Common myeloid progenitor, CD34-positive (primary cell): ENCODE results near the gene IFT52.
"Not testable (repeated sequence)": the region's sequence is repeated elsewhere in the genome, so short reads cannot be mapped to it uniquely, and the experiment has no call there.

Source experiments
- CTCF ChIA-PET: fragments of 350-600 bp; sonication (Branson Sonifier 250); formaldehyde crosslinking; loops from one replicate; lab custom pipeline; 2021; ENCODE audit warnings: antibody characterized with exemption; lab: Charles Lee
- POLR2A ChIA-PET: fragments of 350-600 bp; sonication (Branson Sonifier 250); formaldehyde crosslinking; loops from one replicate; lab custom pipeline; 2021; ENCODE audit warnings: antibody characterized with exemption; lab: Charles Lee
- DNase-seq, 3 donors: peaks; one replicate each; pipeline versions ENCODE4 v3.0.0 to v3.0.0-alpha.2; 2013
- H3K27ac ChIP-seq, 2 experiments: 1 replicate in 1 of 2; 2 replicates in 1 of 2; pipeline ENCODE4 v1.7.0; 2013; ENCODE audit warnings: inconsistent platforms in 2 of 2, low read length in 2 of 2, mild to moderate bottlenecking in 2 of 2, low read depth in 1 of 2, moderate library complexity in 1 of 2; ENCODE audit not compliant: severe bottlenecking in 2 of 2, insufficient read depth in 1 of 2, poor library complexity in 1 of 2
- H3K27me3 ChIP-seq, 5 experiments: replicated peaks in 2 of 5; 1 replicate in 3 of 5; 2 replicates in 2 of 5; pipeline versions ENCODE4 v1.6.1 to v1.7.0; 2013; ENCODE audit warnings: low read length in 4 of 5, mild to moderate bottlenecking in 2 of 5, moderate library complexity in 2 of 5, inconsistent platforms in 1 of 5; ENCODE audit not compliant: insufficient read depth in 5 of 5, control insufficient read depth in 4 of 5
- H3K36me3 ChIP-seq, 4 experiments: 1 replicate in 2 of 4; 2 replicates in 2 of 4; pipeline versions ENCODE4 v1.6.1 to v1.7.0; 2013; ENCODE audit warnings: low read length in 3 of 4, control low read depth in 1 of 4, mild to moderate bottlenecking in 1 of 4; ENCODE audit not compliant: control insufficient read depth in 4 of 4, insufficient read depth in 4 of 4
- H3K4me1 ChIP-seq, 4 experiments: 1 replicate in 3 of 4; 2 replicates in 1 of 4; pipeline versions ENCODE4 v1.6.1 to v1.7.1; 2013; ENCODE audit warnings: low read length in 3 of 4, mild to moderate bottlenecking in 3 of 4, control low read depth in 1 of 4, inconsistent platforms in 1 of 4, moderate library complexity in 1 of 4; ENCODE audit not compliant: control insufficient read depth in 4 of 4, insufficient read depth in 4 of 4; ENCODE audit errors: control extremely low read depth in 1 of 4
- H3K4me3 ChIP-seq, 7 experiments: 1 replicate in 4 of 7; 2 replicates in 3 of 7; pipeline versions ENCODE4 v1.5.1 to v1.7.0; 2013; ENCODE audit warnings: mild to moderate bottlenecking in 7 of 7, low read length in 6 of 7, moderate library complexity in 6 of 7, inconsistent platforms in 2 of 7, low read depth in 2 of 7, control low read depth in 1 of 7; ENCODE audit not compliant: insufficient read depth in 4 of 7, control insufficient read depth in 1 of 7; ENCODE audit errors: extremely low read depth in 1 of 7
- H3K9me3 ChIP-seq, 5 experiments: 1 replicate in 4 of 5; 2 replicates in 1 of 5; pipeline versions ENCODE4 v1.6.1 to v1.7.1; 2013; ENCODE audit warnings: low read length in 4 of 5, mild to moderate bottlenecking in 2 of 5, inconsistent platforms in 1 of 5, low read depth in 1 of 5, moderate library complexity in 1 of 5; ENCODE audit not compliant: control insufficient read depth in 4 of 5, insufficient read depth in 2 of 5; ENCODE audit errors: control extremely low read depth in 1 of 5
- WGBS: methylation state at CpG from one replicate; pipeline ENCODE4 v1.1.5; 2013; ENCODE audit not compliant: insufficient coverage; 5-methylcytosine and 5-hydroxymethylcytosine counted together

The IFT52 gene

DNA sequence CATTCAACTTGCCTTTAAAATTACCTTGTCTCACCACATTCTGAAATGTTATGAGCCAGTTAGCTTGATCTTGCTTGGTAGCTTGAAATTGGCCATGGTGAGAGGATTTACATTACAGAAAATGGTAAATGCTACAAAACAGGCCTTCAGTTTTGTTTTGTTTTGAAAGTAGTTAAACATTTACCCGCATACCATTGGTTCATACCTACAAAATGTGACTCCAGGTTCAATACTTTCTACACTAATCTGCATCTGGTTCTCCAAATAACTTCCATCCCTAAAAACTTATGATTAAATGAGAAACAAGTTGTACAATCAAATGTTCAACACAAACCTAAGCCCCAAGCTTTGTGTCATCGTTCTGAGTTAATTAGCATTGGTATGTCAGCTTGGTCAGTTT, 45.7 kb downstream of the IFT52 start:
- CTCF ChIA-PET, result no interaction called here
- POLR2A ChIA-PET, result no interaction called here
- WGBS, result no CpG with 5 or more reads among the region's 2 CpGs

DNA sequence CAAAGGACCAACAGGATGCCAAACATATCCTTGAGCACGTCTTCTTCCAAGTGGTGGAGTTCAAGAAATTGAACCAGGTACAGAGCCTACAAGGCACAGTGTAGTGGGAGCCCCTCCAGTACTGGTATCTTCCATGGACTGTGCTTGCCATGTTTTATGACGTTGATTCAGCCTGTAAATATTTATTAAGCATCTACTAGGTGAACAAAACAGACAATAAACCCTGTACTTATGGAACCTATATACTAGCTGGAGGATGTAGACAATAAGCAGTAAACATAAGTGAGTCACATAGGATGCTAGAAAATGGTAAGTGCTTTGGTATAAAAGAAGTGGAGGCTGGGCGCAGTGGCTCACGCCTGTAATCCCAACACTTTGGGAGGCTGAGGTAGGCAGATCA, 51.8 kb downstream of the IFT52 start:
- Histone ChIP-seq H3K36me3 (peaks cover 12 to 40% (median 14%) of the 10 kb centered on the region in 4 experiments), H3K27me3 (no peaks in the 10 kb centered on the region), H3K9me3 (no peaks in the 10 kb centered on the region), H3K4me3 (no peak overlapping the region), H3K4me1 (no peaks in the 10 kb centered on the region), H3K27ac (no peak overlapping the region)
- DNase-seq, result no peak
- ChIA-PET CTCF (interaction anchor here (0.5 to 1.4 kb wide), 2 partner anchors 11 to 119 kb away, joined by 3 read pairs; no protein-coding TSS in a partner anchor), POLR2A (no interaction called here)
- WGBS, result 100% methylated on average over 1 of the region's 4 CpGs

More for the DNA sequence above, 45.7 kb downstream of the IFT52 start:
- no peaks in the 10 kb centered on the region for H3K4me1 ChIP-seq
- DNase-seq, result no peak
- no peak overlapping the region for H3K4me3 ChIP-seq
- H3K27me3 ChIP-seq, result no peaks in the 10 kb centered on the region
- H3K36me3 ChIP-seq, result peaks cover 4 to 31% (median 12%) of the 10 kb centered on the region in 4 experiments
- no peak overlapping the region for H3K27ac ChIP-seq
- H3K9me3 ChIP-seq, result no peaks in the 10 kb centered on the region

GRCh38 chr20:43650997-43651525, 60.3 kb downstream of the IFT52 start:
- ChIA-PET POLR2A (no interaction called here), CTCF (no interaction called here)
- no peak for DNase-seq
- WGBS, result 80% methylated on average over 3 of the region's 3 CpGs
- Histone ChIP-seq H3K36me3 (peaks cover 3 to 12% (median 5%) of the 10 kb centered on the region in 4 experiments), H3K27me3 (no peaks in the 10 kb centered on the region), H3K9me3 (no peaks in the 10 kb centered on the region), H3K27ac (no peak overlapping the region), H3K4me3 (no peak overlapping the region), H3K4me1 (no peaks in the 10 kb centered on the region)

DNA sequence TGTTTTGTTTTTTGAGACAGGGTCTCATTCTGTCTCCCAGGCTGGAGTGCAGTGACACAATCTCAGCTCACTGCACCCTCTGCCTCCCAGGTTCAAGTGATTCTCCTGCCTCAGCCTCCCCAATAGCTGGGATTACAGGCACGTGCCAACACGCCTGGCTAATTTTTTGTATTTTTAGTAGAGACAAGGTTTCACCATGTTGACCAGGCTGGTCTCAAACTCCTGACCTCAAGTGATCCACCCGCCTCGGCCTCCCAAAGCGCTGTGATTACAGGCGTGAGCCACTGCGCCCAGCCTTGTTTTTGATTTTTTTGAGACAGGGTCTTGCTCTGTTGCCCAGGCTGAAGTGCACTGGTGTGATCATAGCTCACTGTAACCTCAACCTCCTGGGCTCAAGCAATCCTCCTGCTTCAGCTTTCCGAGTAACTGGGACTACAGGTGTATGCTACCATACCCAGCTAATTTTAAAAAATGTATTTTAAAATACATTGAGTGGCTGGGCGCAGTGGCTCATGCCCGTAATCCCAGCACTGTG, 61.0 kb downstream of the IFT52 start:
- CTCF ChIA-PET, DNase-seq: not testable (repeated sequence)
- WGBS, result 98% methylated on average over 8 of the region's 10 CpGs

GRCh38 chr20:43653966-43654365, 63.2 kb downstream of the IFT52 start:
- no peak overlapping the region for H3K4me3 ChIP-seq
- H3K27ac ChIP-seq, result no peak overlapping the region
- ChIA-PET CTCF (no interaction called here), POLR2A (no interaction called here)
- no peak for DNase-seq
- 100% methylated on average over 1 of the region's 3 CpGs for WGBS
- H3K27me3 ChIP-seq, result no peaks in the 10 kb centered on the region
- peaks cover 0 to 17% (median 9%) of the 10 kb centered on the region in 4 experiments for H3K4me1 ChIP-seq
- no peaks in the 10 kb centered on the region for H3K9me3 ChIP-seq
- H3K36me3 ChIP-seq, result no peaks in the 10 kb centered on the region

More for the DNA sequence above, 61.0 kb downstream of the IFT52 start:
- H3K36me3 ChIP-seq, POLR2A ChIA-PET, H3K27ac ChIP-seq, H3K9me3 ChIP-seq, H3K4me1 ChIP-seq, H3K4me3 ChIP-seq, H3K27me3 ChIP-seq: not testable (repeated sequence)

DNA sequence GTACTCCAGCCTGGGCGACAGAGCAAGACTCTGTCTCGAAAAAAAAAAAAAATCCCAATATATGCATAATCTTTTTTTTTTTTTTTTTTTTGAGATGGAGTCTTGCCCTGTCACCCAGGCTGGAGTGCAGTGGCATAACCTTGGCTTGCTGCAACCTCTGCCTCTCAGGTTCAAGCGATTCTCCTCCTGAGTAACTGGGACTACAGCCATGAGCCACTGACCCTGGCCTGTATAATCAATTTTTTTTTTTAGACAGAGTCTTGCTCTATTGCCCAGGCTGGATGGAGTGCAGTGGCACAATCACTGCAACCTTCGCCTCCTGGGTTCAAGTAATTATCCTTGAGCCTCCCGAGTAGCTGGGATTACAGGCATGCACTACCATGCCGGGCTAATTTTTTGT, 64.4 kb downstream of the IFT52 start:
- WGBS, result 89% methylated on average over 4 of the region's 6 CpGs
- POLR2A ChIA-PET, result interaction anchor here (0.6 kb wide), 1 partner anchor 21 kb away, joined by 5 read pairs; no protein-coding TSS in a partner anchor
- H3K9me3 ChIP-seq, DNase-seq, CTCF ChIA-PET, H3K4me3 ChIP-seq, H3K27ac ChIP-seq, H3K27me3 ChIP-seq, H3K36me3 ChIP-seq: not testable (repeated sequence)
- peaks cover 0 to 17% (median 9%) of the 10 kb centered on the region in 4 experiments for H3K4me1 ChIP-seq

- no peak for DNase-seq
- no peaks in the 10 kb centered on the region for H3K36me3 ChIP-seq
- H3K27ac ChIP-seq, result no peak overlapping the region
- WGBS, result 89% methylated on average over 3 of the region's 3 CpGs
- H3K4me3 ChIP-seq, result no peak overlapping the region
- H3K27me3 ChIP-seq, result no peaks in the 10 kb centered on the region
- H3K4me1 ChIP-seq, result peaks cover 0 to 17% (median 9%) of the 10 kb centered on the region in 4 experiments
- ChIA-PET CTCF (no interaction called here), POLR2A (no interaction called here)
- no peaks in the 10 kb centered on the region for H3K9me3 ChIP-seq
These were observed 65.2 kb downstream of the IFT52 start for GRCh38 chr20:43655937-43656336.
